GM12864 (cell line): ENCODE data around the gene COL28A1.

Experiments used
- DNase-seq: peaks from one replicate; pipeline ENCODE4 v3.0.0-alpha.2; 2011; ENCODE audit warnings: low read depth
- H3K4me3 ChIP-seq: 2 replicates; pipeline ENCODE4 v1.5.1; 2011; ENCODE audit warnings: mild to moderate bottlenecking, low read depth, low read length, control low read depth
- TF ChIP-seq, protein P1 (sequence below): IDR thresholded peaks from 2 replicates; pipeline ENCODE4 v1.5.1; 2011; ENCODE audit warnings: low read depth, mild to moderate bottlenecking, moderate library complexity, low read length, control low read depth, inconsistent platforms; ENCODE audit errors: missing control alignments

COL28A1 gene

DNA sequence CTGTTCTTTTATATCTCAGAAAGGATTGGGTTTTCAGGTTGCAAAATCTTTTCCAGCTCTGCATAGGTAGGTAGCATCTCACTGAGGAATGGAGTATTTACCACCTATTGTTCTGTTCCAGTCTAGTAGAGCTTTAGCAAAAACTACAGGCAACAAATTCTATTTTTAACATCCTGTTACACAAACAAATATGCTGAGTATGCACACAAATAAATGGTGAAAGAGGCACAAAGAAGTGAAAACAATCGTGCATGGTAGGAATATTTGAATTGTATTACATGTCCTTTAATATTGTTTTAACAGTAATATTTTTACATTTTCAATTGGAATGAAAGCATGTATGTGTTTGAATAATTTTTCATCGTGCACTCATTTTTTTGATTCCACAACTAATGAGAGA is 16.5 kb upstream of the COL28A1 start:
- TF ChIP-seq, protein P1, sequence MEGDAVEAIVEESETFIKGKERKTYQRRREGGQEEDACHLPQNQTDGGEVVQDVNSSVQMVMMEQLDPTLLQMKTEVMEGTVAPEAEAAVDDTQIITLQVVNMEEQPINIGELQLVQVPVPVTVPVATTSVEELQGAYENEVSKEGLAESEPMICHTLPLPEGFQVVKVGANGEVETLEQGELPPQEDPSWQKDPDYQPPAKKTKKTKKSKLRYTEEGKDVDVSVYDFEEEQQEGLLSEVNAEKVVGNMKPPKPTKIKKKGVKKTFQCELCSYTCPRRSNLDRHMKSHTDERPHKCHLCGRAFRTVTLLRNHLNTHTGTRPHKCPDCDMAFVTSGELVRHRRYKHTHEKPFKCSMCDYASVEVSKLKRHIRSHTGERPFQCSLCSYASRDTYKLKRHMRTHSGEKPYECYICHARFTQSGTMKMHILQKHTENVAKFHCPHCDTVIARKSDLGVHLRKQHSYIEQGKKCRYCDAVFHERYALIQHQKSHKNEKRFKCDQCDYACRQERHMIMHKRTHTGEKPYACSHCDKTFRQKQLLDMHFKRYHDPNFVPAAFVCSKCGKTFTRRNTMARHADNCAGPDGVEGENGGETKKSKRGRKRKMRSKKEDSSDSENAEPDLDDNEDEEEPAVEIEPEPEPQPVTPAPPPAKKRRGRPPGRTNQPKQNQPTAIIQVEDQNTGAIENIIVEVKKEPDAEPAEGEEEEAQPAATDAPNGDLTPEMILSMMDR: no peak
- H3K4me3 ChIP-seq: no peak overlapping the region
- no peak for DNase-seq

DNA sequence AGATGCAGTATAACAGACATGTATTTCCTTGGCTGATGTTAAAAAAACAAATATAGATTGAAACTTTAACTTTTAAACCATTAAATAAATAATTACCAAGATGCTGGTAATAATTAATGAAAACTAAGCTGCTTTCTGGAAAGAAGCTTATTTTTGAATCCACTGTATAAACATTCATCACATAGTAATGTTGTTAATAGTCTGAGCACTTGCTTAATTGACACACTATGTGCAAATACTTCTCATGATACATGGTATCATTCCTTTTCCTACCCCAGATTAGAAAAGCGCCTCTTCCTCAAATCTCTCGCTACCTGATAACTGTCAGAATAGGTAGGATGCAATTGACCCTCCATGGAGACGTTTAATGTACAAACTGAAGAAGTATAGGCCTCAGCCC is 15.0 kb upstream of the COL28A1 start:
- DNase-seq: no peak
- H3K4me3 ChIP-seq: no peak overlapping the region
- TF ChIP-seq, protein P1: no peak

DNA sequence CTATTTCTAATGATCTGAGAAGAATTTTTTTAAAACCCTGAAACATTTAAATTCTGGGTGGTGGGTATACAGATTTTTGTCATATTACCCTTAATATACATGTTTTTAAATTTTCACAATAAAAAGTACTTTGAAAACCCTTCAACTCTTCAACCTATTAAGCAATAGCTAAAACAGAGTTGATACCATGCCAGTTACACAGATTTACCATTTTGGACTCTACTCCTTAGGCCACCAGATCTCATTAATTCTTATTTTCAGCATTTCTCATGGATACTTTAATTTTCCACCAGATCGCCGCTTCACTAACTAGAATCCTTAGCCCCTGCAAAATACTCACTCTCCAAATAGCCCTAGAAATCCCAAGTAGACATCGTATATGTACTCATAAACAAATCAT is 12.7 kb upstream of the COL28A1 start:
- TF ChIP-seq, protein P1: no peak
- H3K4me3 ChIP-seq: no peak overlapping the region
- DNase-seq: no peak

DNA sequence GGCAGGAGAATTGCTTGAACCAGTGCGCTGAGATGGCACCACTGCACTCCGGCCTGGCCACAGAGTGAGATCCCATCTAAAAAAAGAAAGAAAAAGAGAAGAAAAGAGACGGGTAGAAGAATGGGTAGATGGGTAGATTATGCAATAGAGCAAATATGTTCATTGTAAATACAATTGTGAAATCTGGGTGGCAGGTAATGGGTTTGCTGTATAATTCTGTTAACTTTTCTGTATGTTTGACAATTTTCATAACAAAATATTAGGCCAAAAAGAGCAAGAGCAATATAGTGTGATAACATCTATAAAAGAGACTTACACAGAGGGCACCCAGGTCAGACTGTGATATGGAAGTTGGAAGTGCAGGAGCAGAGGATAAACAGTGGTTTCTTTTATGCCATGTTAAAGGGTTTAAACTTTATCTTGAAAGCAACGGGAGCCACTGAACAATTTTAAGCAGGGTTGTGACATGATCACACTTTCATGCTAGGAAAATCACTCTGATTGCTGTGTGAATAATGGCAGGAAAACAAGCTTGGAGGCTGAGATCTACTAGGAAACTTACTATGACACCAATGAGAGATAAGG is 6.7 kb upstream of the COL28A1 start:
- H3K4me3 ChIP-seq: no peak overlapping the region
- TF ChIP-seq, protein P1: no peak
- DNase-seq: no peak

DNA sequence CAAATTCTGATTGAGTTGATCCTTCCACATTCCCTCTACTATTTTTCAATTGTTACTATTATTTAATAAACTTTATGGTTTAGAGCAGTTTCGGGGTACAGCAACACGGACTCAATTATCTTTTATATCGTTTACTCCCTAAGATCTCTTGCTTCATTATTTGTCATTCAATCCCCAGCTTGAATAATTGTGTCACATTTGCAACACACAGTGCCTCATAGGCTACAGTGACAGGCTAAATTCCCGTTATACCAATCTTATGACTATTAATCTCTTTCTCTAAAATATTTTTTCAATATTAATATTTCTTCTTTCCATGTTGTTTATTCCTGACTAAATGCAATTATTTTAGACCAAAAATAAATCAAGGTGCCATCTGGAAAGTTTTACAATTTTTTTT is 4.0 kb upstream of the COL28A1 start:
- no peak overlapping the region for H3K4me3 ChIP-seq
- DNase-seq: no peak
- TF ChIP-seq, protein P1: no peak

DNA sequence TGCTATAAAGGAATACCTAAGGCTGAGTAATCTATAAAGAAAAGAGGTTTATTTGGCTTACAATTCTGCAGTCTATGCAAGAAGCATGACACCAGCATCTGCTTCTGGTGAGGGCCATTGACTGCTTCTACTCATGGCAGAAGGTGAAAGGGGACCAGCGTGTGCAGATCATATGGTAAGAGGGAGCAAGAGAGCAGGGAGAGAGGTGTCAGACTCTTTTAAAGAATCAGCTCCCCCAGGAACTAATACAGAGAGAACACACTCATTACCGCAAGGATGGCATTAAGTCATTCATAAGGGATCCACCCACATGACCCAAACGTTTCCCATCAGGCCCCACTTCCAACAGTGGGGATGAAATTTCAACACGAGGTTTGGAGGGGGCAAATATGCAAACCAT is 3.5 kb upstream of the COL28A1 start:
- no peak for DNase-seq
- TF ChIP-seq, protein P1: no peak
- no peak overlapping the region for H3K4me3 ChIP-seq

DNA sequence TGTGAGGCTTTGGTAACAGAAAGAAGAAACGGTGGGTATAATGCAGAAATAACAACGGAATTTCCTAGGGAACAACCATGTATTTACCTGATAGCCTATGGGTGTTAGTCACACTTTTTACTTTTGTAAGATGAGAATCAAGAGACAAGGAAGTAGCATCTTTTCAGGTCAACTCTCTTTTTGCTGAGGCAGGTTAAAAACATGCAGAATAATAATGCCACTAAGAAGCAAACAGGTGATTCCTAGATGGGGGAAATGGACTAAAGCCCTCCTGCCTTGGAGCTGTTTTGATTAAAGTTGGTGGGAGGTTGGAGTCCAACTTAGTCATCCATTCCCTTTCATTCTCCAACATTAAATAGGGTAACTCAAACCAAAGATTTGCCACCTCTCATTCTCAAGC is 2.0 kb upstream of the COL28A1 start:
- H3K4me3 ChIP-seq: no peak overlapping the region
- no peak for DNase-seq
- TF ChIP-seq, protein P1: no peak
